DOHH2 (cell line): ENCODE results near the gene OTOF.

Experiments
- H3F3A ChIP-seq: fragments of 200-600 bp; sonication (generic), shearing (Covaris generic); 2 replicates; pipeline ENCODE4 v1.6.0; 2016; ENCODE audit warnings: antibody characterized with exemption, mild to moderate bottlenecking; ENCODE audit not compliant: control insufficient read depth, insufficient read depth
- H3K27ac ChIP-seq: fragments of 200-600 bp; sonication (generic); 2 replicates; pipeline ENCODE4 v1.5.1; 2014; ENCODE audit warnings: low read depth, mild to moderate bottlenecking, low read length, moderate library complexity
- H3K27me3 ChIP-seq: fragments of 200-600 bp; sonication (generic); 2 replicates; pipeline ENCODE4 v1.6.1; 2014; ENCODE audit warnings: mild to moderate bottlenecking, low read length, mixed read lengths; ENCODE audit not compliant: control insufficient read depth
- H3K36me3 ChIP-seq: fragments of 200-600 bp; sonication (generic); 2 replicates; pipeline ENCODE4 v1.6.1; 2014; ENCODE audit warnings: mild to moderate bottlenecking, low read length, moderate library complexity, mixed read lengths; ENCODE audit not compliant: control insufficient read depth
- H3K4me1 ChIP-seq: fragments of 200-600 bp; sonication (generic); 2 replicates; pipeline ENCODE4 v1.6.1; 2014; ENCODE audit warnings: mild to moderate bottlenecking, low read length, mixed read lengths; ENCODE audit not compliant: control insufficient read depth
- H3K4me2 ChIP-seq: fragments of 200-600 bp; sonication (generic); 2 replicates; pipeline ENCODE4 v1.6.0; 2014; ENCODE audit warnings: mild to moderate bottlenecking, low read length, moderate library complexity
- H3K4me3 ChIP-seq: fragments of 200-600 bp; sonication (generic); 2 replicates; pipeline ENCODE4 v1.5.1; 2014; ENCODE audit warnings: mild to moderate bottlenecking, low read length, mixed read lengths
- H3K79me2 ChIP-seq: fragments of 200-600 bp; sonication (generic); 2 replicates; pipeline ENCODE4 v1.6.1; 2014; ENCODE audit warnings: mild to moderate bottlenecking, low read length, mixed read lengths; ENCODE audit not compliant: control insufficient read depth
- H3K9me2 ChIP-seq: fragments of 200-600 bp; sonication (generic); replicated peaks from 2 replicates; pipeline ENCODE4 v1.6.1; 2014; ENCODE audit warnings: mild to moderate bottlenecking, low read length, mixed read lengths; ENCODE audit not compliant: control insufficient read depth
- H3K9me3 ChIP-seq: fragments of 200-600 bp; sonication (generic); 2 replicates; pipeline ENCODE4 v1.6.1; 2014; ENCODE audit warnings: antibody characterized with exemption, low read length, mixed read lengths; ENCODE audit not compliant: control insufficient read depth, insufficient read depth
- H4K20me1 ChIP-seq: fragments of 200-600 bp; sonication (generic); 2 replicates; pipeline ENCODE4 v1.6.0; 2014; ENCODE audit warnings: low read depth, mild to moderate bottlenecking, antibody characterized with exemption, low read length, moderate library complexity; ENCODE audit not compliant: control insufficient read depth, insufficient read depth
- CTCF ChIP-seq: fragments of 200-600 bp; sonication (generic); IDR thresholded peaks from one replicate; pipeline ENCODE4 v1.5.1; 2014; ENCODE audit warnings: antibody characterized with exemption, mild to moderate bottlenecking, low read depth, low read length; ENCODE audit not compliant: poor library complexity, severe bottlenecking
- EZH2phosphoT487 ChIP-seq: fragments of 200-600 bp; sonication (generic); IDR thresholded peaks from 2 replicates; pipeline ENCODE4 v1.6.1; 2017; ENCODE audit warnings: borderline replicate concordance, mild to moderate bottlenecking, antibody characterized with exemption, low read length, moderate library complexity, mixed read lengths

OTOF gene

GRCh38 chr2:26523750-26524149 lies 45.8 kb upstream of the OTOF start:
- no peaks in the 10 kb centered on the region for H4K20me1 ChIP-seq
- H3K27ac ChIP-seq = no peak overlapping the region
- no peaks in the 10 kb centered on the region for H3K79me2 ChIP-seq
- no peak for TF ChIP-seq CTCF
- TF ChIP-seq EZH2phosphoT487 = no peak
- peaks cover 8% of the 10 kb centered on the region; the same call in 1 of the 2 replicates for H3K27me3 ChIP-seq
- no peaks in the 10 kb centered on the region for H3K9me2 ChIP-seq
- H3K4me1 ChIP-seq = no peaks in the 10 kb centered on the region
- no peaks in the 10 kb centered on the region for H3K36me3 ChIP-seq
- no peak overlapping the region for H3K4me3 ChIP-seq
- H3K9me3 ChIP-seq = no peaks in the 10 kb centered on the region
- no peak overlapping the region for H3K4me2 ChIP-seq
- no peaks in the 10 kb centered on the region for H3F3A ChIP-seq

- Histone ChIP-seq H3K9me3 (no peaks in the 10 kb centered on the region), H3K27me3 (peaks cover 8% of the 10 kb centered on the region; the same call in 1 of the 2 replicates), H3K79me2 (no peaks in the 10 kb centered on the region), H3K4me3 (no peak overlapping the region), H3K4me1 (no peaks in the 10 kb centered on the region), H3K9me2 (no peaks in the 10 kb centered on the region), H3K27ac (no peak overlapping the region), H3F3A (no peaks in the 10 kb centered on the region), H3K4me2 (no peak overlapping the region), H3K36me3 (no peaks in the 10 kb centered on the region), H4K20me1 (no peaks in the 10 kb centered on the region)
- no peak for TF ChIP-seq CTCF
- no peak for TF ChIP-seq EZH2phosphoT487
Measured at GRCh38 chr2:26522751-26523171, 44.8 kb upstream of the OTOF start.

GRCh38 chr2:26522325-26522724 lies 44.4 kb upstream of the OTOF start:
- no peak overlapping the region for H3K4me2 ChIP-seq
- H3K36me3 ChIP-seq = no peaks in the 10 kb centered on the region
- H4K20me1 ChIP-seq = no peaks in the 10 kb centered on the region
- no peaks in the 10 kb centered on the region for H3K79me2 ChIP-seq
- H3K9me2 ChIP-seq = no peaks in the 10 kb centered on the region
- no peaks in the 10 kb centered on the region for H3F3A ChIP-seq
- H3K27me3 ChIP-seq = peaks cover 8% of the 10 kb centered on the region; the same call in 1 of the 2 replicates
- H3K27ac ChIP-seq = no peak overlapping the region
- H3K4me1 ChIP-seq = no peaks in the 10 kb centered on the region
- no peak for TF ChIP-seq CTCF
- no peak for TF ChIP-seq EZH2phosphoT487
- H3K4me3 ChIP-seq = no peak overlapping the region
- H3K9me3 ChIP-seq = no peaks in the 10 kb centered on the region

GRCh38 chr2:26521913-26522180 lies 43.9 kb upstream of the OTOF start:
- H4K20me1 ChIP-seq = no peaks in the 10 kb centered on the region
- peaks cover 8% of the 10 kb centered on the region; the same call in 1 of the 2 replicates for H3K27me3 ChIP-seq
- no peak overlapping the region for H3K4me2 ChIP-seq
- H3K9me2 ChIP-seq = no peaks in the 10 kb centered on the region
- no peaks in the 10 kb centered on the region for H3K79me2 ChIP-seq
- TF ChIP-seq CTCF = no peak
- no peak for TF ChIP-seq EZH2phosphoT487
- H3K4me3 ChIP-seq = no peak overlapping the region
- H3F3A ChIP-seq = no peaks in the 10 kb centered on the region
- H3K4me1 ChIP-seq = no peaks in the 10 kb centered on the region
- H3K9me3 ChIP-seq = no peaks in the 10 kb centered on the region
- H3K36me3 ChIP-seq = no peaks in the 10 kb centered on the region
- H3K27ac ChIP-seq = no peak overlapping the region
